Fibroblast of lung (primary cell): Measurements from ENCODE around the gene HRC.

Source experiments
- EZH2 ChIP-seq: IDR thresholded peaks from 2 replicates; pipeline ENCODE4 v1.5.1; 2012; ENCODE audit warnings: low read length, control low read depth, mild to moderate bottlenecking; ENCODE audit errors: missing control alignments
- TF ChIP-seq, protein P1 (sequence below), 2 donors: IDR thresholded peaks in 1 of 2; conservative IDR thresholded peaks in 1 of 2; 1 replicate in 1 of 2; 2 replicates in 1 of 2; pipeline ENCODE4 v1.5.1; 2011 to 2012; ENCODE audit warnings: low read length in 2 of 2, control low read depth in 1 of 2, inconsistent platforms in 1 of 2, low read depth in 1 of 2, mild to moderate bottlenecking in 1 of 2

GRCh38 chr19:49148044-49148682, 7.0 kb downstream of the HRC start:
- no peak for TF ChIP-seq EZH2
- TF ChIP-seq, protein P1, sequence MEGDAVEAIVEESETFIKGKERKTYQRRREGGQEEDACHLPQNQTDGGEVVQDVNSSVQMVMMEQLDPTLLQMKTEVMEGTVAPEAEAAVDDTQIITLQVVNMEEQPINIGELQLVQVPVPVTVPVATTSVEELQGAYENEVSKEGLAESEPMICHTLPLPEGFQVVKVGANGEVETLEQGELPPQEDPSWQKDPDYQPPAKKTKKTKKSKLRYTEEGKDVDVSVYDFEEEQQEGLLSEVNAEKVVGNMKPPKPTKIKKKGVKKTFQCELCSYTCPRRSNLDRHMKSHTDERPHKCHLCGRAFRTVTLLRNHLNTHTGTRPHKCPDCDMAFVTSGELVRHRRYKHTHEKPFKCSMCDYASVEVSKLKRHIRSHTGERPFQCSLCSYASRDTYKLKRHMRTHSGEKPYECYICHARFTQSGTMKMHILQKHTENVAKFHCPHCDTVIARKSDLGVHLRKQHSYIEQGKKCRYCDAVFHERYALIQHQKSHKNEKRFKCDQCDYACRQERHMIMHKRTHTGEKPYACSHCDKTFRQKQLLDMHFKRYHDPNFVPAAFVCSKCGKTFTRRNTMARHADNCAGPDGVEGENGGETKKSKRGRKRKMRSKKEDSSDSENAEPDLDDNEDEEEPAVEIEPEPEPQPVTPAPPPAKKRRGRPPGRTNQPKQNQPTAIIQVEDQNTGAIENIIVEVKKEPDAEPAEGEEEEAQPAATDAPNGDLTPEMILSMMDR (conservative IDR thresholded peaks at IDR 0.05 in 1 of 2, IDR thresholded peaks at IDR 0.05 in 1 of 2; ENCODE audit: low read depth in 1 of 2, low read length in 2 of 2), result no peak
